ENCODE results near the gene CAPS.

CAPS gene

DNA sequence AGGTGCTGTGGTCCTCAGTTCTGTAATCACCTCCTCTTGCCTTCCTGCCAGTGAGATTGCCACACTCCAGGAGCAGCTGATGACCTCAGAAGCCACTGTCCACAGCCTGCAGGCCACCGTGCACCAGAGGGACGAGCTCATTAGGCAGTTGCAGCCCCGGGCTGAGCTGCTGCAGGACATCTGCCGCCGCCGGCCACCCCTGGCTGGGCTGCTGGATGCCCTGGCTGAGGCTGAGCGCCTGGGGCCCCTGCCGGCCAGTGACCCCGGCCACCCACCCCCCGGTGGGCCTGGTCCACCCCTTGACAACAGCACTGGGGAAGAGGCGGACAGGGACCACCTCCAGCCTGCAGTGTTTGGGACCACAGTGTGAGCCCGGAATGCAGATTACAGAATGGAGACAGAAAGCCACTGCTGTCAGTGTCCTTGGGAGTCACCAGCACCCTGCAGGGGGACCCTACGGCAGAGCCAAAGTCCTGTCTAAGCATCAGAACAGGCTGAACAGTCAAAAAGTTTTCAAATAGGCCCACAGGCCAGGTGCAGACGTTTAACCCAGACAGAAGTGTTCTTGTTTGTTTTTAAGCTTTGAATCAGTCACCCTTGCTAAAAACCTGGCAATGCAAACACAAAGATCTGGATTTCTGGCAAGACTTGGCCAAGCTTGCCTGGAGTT is 5.1 kb upstream of the CAPS start:
- in situ Hi-C loops (cut with MboI; ENCODE audit: low sequenced_read_pairs) = no loop called here

DNA sequence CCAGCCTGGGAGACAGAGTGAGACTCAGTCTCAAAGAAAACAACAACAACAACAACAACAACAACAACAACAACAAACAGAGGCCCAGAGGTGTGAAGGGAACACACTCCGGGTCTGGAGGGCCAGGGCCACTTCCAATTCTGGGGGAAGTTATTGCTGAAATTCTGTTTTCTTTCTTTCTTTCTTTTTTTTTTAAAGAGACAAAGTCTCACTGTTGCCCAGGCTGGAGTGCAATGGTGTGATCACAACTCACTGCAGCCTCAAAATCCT is 3.5 kb upstream of the CAPS start:
- in situ Hi-C loops (cut with MboI; ENCODE audit: low sequenced_read_pairs) = no loop called here

DNA sequence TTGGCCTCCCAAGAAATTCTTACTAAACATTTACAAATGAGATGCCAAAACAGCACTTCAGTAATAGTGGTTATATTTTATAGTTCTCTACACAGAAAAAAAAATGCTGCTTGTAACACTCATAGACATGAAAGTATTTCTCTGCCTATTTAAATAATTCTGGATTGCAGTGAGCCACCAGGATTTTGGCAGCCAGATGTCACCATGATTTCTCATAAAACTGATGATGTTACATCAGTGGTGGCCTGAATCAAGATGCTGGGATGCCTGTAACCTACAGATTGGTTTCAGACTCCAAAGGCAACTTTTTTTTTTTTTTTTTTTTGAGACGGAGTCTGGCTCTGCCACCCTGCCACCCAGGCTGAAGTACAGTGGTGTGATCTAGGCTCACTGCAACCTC is 2.7 kb upstream of the CAPS start:
- in situ Hi-C loops (cut with MboI; ENCODE audit: low sequenced_read_pairs) = no loop called here

DNA sequence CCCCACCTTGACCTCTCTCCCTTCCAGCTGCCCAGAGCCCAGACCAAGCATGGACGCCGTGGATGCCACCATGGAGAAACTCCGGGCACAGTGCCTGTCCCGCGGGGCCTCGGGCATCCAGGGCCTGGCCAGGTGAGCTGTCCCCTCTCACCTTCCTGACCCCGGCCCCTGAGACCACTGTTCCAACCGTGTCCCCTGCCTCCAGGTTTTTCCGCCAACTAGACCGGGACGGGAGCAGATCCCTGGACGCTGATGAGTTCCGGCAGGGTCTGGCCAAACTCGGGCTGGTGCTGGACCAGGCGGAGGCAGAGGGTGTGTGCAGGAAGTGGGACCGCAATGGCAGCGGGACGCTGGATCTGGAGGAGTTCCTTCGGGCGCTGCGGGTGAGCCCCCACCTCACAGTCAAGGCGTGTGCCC is 312 bp downstream of the CAPS start:
- in situ Hi-C loops (cut with MboI; ENCODE audit: low sequenced_read_pairs) = no loop called here

DNA sequence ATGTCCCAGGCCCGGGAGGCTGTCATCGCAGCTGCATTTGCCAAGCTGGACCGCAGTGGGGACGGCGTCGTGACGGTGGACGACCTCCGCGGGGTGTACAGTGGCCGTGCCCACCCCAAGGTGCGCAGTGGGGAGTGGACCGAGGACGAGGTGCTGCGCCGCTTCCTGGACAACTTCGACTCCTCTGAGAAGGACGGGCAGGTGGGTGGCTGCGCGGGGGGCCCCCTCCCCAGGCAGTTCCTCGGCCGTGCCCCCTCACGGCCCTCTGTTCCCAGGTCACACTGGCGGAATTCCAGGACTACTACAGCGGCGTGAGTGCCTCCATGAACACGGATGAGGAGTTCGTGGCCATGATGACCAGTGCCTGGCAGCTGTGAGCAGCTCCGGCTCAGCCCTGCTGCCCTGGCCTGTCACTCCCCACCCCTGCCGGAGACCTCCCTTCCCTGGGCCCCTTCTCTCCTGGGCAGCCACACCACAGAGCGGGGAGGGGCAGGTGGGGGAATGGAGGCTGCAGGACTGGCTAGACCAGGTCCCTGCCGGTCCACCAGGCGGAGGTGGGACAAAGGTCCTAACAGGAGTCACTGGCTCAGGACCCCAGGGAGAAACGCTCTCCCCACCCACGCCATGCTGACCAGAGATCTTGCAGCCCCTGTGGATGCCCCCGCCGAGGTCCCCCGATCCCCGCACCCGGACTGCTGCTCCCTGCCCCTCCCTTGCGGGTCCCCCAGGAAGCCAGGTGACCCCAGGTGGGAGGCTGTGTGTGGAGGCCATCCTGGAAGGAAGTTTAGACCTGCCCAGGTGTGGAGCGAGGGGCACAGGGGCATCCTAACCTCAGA is 1.1 kb downstream of the CAPS start:
- in situ Hi-C loops (cut with MboI; ENCODE audit: low sequenced_read_pairs) = no loop called here

DNA sequence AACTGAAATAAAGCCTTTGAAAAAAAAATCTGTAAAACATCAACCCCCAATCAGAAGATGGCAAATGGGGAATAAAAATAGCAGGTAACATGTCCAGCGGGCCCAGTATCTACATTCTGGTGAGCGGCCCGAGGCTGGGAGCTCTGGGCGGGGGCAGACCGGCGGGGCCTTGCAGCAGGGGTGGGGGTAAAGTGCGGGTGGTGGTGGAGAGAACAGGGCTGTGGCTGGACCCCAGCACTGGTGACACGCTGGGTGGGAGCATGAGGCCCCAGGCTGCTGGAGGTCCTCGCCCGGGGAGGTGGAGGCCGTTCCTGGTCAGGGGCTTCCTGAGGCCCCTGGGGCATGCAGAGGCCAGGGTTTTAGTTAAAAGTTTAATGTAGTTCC is 1.7 kb downstream of the CAPS start:
- in situ Hi-C loops (cut with MboI; ENCODE audit: low sequenced_read_pairs) = no loop called here

DNA sequence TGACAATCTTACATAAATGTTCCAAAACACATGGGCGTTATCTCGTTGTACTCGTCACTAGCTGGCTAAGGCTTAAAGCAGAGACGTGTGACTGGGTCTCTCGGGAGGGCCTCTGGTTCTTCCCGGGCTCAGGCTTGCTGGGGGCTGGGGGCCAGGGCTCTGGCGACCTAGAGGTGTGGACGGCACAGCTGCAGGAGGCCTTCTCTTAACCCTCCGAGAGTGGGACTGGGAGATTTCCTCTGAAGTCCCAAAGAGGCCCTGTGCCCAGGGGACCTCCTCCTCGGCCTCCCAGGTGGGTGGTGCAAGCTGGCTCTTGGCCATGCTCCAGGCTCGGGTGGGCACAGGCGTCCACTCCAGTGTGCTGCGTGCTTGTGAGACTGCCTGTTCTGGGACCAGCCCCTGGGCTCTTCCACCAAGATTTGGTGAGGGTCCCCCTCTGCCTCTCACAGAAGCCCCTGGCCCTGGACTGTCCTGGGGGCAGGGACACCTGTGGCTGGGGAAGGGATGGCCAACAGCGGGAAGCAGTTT is 2.2 kb downstream of the CAPS start:
- in situ Hi-C loops (cut with MboI; ENCODE audit: low sequenced_read_pairs) = no loop called here

DNA sequence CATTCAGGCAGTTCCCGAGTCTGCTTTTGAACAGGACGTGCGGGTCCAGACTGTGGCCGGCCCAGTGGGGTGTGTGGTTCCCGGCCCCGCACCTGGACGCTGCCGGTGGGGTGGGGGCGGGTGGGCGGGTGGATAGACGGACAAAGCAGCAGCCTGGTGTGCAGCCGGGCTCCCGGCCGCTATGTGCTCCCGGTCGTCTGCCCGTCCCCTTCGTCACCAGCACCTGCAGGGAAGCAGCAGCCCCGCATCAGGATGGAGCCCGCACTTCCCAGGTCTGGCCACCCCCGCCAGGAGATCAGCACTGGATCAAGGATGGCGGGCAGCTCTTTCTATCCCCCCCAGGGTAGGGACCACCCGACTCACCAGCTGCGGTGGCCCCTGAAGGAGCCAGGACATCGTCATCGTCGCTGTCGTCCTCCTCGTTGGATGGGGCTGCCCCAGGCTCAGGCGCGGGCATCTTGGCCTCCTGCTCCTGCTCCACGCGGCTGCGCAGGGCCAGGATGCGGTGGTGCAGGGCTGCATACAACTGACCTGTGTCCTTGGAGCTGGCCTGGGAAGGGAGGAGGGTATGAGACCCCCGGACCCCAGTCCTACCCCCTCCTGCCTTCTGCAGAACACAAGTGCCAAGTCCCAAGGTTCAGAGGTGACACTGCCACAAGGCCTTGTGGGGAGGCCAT is 3.5 kb downstream of the CAPS start:
- in situ Hi-C loops (cut with MboI; ENCODE audit: low sequenced_read_pairs) = no loop called here

DNA sequence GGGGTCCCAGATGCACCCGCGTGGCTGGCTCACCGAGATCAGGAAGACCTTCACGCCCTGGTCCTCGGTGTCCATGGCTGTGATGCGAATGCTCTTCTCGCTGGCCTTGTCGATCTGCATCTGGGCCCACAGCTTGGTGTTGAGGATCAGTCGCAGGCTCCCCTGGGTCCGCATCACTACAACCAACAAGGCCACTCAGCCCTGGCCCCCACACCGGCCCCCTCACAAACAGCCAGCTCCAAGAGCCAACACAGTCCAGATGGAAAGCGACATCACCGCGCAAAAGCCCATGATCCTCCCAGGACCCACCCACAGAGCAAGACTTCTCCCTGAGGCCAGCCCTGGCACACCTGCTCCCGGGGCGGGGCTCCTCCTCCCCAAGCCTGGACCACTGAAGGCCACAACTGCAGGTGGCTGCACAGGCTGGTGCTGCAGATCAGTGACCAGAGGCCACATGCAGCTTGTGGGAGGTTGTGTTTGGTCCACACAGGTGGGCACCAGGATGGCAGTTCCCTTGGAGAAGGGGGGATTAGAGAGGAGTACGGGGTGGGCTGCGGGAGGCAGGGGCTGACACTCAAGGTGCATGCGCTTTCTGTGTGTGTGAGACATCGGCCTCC is 4.5 kb downstream of the CAPS start:
- in situ Hi-C loops (cut with MboI; ENCODE audit: low sequenced_read_pairs) = no loop called here

DNA sequence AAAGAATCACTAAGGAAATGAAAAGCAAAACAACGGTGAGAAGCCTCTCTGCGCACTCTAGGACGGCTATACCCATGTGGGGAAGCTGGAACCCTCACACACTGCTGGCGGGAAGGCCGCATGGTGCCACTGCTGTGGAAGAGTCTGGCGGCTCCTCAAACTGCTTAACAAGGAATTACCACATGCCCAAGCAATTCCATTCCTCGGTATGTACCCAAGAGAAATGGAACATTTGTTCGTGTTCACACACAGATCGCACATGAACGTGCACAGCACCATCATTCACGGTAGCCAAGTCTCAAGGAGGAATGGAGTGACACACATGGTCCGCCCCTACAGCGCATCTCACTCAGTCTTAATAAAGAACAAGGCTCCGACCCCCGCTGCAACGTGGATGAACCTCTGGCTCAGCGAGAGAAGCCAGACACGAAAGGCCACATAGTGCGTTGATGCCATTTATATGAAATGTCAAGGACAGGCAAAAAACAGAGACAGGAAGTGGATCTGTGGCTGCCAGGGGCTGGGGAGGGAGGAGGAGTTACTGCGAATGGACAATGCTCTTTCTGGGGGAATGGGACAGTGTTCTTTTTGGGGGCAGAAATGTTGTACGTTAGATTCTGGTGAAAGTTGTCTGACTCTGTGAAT is 7.6 kb downstream of the CAPS start:
- in situ Hi-C loops (cut with MboI; ENCODE audit: low sequenced_read_pairs) = no loop called here

DNA sequence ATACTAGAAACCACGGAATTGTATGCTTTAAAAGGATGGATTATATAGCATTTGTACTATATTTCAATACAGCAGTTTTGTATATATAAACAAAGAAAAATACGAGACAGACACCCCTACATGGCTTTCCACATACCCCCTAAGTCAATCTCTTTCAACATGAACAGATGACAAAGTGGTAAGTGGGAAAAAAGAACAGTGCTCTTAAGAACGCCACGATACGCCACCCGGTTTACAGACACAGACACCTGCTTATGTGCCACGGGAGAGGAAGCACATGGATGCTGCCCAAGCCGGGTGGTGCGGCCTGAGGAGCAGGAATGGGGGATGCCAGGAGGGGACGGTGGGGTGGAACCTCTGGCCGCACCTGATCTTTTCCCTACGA is 8.1 kb downstream of the CAPS start:
- in situ Hi-C loops (cut with MboI; ENCODE audit: low sequenced_read_pairs) = no loop called here

DNA sequence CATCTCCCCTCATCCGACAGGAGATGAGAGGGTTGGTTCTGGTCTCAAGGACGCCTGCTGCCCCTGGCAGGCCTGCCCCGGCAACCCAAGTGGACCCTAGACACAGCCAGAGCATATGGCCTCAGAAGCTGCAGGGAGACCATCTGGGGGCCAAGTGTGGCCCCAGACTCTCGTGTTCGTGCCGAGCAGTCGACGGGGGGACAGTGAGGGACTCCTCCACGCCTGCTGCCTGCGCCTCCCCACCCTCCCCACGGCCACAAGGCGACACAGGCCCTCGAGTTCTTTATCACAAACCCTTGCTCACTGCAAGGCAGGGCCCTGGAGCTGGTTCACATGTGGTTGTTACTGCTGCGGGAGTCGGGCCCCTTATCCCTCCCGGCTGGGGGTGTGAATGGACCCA is 9.3 kb downstream of the CAPS start:
- in situ Hi-C loops (cut with MboI; ENCODE audit: low sequenced_read_pairs) = no loop called here

DNA sequence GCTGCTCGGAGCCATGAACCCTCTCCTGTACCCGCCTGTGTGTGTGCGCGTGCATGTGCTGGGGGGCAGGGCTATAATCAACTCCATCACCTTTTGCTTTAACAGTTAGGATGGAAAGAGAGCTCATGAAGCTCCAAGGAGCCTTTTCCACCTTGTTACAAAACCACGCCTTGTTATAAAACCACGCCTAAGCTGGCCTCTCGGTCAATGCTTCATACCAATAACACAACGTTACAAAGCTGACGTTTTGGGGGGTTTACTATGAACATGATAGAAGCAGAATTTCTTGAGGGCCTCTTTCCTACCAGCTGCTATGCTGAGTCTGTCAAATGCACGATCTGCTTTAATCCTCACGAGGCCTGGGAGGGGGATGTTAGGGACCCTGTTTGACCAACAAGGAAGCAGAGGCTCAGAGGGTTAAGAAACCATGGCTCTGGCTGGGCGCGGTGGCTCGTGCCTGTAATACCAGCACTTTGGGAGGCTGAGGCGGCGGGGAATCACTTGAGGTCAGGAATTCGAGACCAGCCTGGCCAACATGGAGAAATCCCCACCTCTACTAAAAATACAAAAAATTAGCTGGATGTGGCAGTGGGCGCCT is 11.9 kb downstream of the CAPS start:
- in situ Hi-C loops (cut with MboI; ENCODE audit: low sequenced_read_pairs) = no loop called here

DNA sequence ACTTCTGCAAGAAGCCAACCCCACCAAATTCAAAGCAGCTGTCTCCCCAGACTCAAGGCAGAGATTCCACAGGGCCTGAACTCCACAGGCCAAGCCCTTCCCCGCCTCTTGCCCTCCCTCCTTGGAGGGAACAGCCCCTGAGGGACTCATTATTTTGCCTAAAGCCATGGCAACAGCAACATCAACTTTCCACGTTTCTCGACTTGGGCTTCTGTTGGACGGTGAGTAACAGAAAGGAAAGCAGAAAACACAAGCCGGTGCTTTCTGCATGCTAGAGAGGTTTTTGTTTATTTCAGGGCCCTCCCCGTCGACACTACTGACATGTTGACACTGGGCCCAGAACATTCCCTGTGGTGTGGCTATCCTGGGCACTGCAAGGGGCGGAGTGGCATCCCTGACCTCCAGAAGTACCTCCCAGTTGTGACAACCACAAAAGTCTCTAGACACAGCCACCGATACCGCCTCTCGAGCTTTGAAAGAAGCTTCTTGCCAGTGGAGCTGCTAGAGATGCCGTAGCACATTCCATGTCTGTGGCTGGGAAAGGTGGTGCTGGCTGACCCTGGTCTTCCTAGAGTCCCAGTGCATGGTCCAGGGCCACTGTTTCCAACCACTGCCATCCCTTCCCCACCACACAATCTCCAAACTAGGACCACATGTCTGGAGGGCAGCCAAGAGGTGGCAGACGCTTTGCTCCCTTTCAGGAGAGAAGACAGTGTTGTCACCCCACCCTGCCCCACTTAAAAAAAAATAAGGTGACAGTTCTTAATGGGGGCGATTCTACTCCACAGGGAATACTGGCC is 12.8 kb downstream of the CAPS start:
- in situ Hi-C loops (cut with MboI; ENCODE audit: low sequenced_read_pairs) = no loop called here

DNA sequence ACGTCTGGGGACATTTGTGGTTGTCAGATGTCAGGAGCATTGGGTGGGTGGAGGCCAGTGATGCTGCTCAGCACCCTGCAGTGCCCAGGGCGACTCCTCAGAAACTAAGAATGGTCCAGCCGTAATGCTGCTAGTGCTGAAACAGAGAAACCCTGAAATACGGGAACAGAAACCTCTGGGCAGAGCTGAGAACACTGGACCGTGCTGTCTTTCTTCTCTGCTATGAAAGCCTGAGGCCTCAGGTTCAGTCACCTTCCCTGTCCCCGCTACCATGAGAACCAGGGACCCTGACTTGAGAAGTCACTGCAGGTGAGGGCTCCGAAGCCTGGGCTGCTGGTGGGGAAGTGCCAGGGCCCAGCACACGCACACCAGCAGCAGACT is 13.4 kb downstream of the CAPS start:
- in situ Hi-C loops (cut with MboI; ENCODE audit: low sequenced_read_pairs) = no loop called here

DNA sequence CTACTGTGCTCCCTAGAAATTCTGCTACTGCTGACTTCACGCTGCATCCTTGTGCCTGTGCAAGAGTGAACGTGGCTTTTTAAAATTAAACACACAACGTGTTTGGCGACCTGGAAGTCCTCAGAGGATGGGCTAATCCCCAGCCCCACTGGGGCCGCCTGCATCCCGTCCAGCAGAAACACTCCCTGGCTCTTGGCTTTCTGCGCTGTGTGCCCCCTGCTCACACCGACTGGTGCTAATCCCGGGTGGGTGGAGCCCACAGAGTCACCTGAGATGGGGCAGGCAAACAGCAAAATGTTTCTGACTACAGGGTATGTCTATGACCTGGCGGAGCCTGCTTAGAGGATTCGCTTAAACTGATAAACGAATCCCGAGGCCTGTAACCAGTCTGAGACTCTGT is 15.1 kb downstream of the CAPS start:
- in situ Hi-C loops (cut with MboI; ENCODE audit: low sequenced_read_pairs) = no loop called here

DNA sequence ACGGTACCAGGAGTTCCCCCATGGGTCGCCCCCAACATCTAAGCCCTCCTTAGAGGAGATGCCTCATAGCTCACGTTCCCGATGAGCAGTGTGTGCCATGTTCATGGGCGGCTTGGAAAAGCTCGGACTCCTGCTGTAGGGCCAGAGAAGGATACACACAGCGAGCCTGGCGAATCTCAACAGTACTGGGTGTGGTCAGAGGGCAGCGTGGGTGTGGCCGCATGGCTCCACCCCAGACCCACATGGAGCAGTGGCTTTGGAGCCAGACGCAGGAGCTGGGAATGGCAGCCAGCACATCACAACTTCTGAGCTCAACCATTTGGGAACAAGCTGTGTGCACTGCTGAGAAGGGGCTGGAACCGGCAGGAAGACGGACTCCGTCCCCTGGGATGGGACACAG is 15.6 kb downstream of the CAPS start:
- in situ Hi-C loops (cut with MboI; ENCODE audit: low sequenced_read_pairs) = no loop called here

DNA sequence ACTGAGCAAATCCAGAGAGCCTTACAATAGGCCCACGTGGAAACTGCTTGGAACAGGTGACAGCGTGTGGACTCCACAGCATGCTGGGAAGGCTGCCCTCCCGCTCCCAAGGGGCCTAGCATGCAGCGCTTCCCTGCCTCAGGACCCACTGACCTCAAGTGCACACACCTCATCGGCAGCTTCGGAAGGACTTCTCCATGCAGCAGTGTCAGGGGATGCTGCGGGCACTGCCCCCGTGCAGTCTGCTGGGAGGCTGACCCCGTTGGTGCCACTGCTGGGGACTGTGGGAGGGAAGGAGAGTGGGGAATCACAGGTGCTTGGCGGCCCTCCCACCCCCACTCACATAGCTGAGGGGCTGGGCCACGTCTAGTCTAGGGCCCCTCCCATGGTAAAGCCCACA is 17.2 kb downstream of the CAPS start:
- in situ Hi-C loops (cut with MboI; ENCODE audit: low sequenced_read_pairs) = no loop called here

DNA sequence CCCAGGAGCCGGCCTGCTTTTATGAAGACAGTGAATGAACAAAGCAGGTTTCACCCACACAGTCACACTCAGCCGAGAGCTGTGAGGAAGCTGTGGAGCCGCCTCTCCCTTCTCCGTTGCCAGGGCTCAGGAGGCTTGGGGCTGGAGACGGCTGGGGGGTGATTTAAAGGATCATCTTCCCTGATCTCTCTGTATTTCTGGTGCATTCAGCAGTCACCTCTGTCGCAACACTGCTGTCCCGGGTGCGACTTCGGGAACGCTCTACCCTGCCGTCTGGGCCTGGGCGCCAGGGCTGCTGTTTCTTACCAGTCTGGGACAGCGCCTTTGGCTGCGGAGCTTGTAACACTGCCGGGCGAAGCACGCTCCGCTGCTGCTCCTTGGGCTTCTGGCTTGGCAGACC is 18.1 kb downstream of the CAPS start:
- in situ Hi-C loops (cut with MboI; ENCODE audit: low sequenced_read_pairs) = no loop called here

DNA sequence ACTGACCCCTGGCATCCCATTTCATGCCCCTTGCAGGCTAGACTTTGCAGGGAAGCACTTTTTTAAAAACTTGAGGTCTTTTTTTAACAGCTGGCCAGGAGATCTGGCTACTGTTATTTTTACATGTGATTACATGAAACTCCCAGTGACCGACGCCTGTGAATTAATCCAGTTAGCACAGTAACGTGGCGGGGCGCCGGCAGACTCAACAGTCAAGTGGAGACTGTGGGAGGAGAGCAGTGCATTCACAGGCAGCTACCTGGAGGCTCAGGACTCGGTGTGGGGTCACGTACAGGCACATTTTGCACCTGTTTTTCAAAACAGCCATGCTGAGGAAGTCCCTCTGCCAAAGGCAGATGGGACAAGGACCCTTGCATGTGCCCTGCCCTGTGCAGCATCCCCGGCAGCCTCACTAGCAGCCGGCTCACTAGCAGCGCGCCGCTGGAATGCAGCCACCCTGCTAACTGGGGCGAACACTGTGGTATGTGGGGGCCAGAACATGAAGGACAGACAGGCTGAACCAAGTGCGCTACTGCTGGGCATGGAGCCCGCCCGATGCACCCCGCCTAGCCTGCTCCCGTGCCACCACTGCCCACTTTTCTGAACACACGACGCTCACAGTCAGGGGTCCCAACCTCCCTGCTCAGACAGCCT is 18.7 kb downstream of the CAPS start:
- in situ Hi-C loops (cut with MboI; ENCODE audit: low sequenced_read_pairs) = no loop called here
